HepG2 (cell line): Measurements from ENCODE around the gene TMEM225B. TPM values are rescaled to one million over a fixed set of nuclear protein-coding genes. Genes with fewer than 3 reads are reported as not detected.

Experiments used
- ATAC-seq: fragments of 200-7000 bp; cut with Tn5 transposase; 3 replicates; pipeline ENCODE4 v1.9.1; 2020; ENCODE audit warnings: mild to moderate bottlenecking, moderate library complexity
- BruUV-seq: library from RNA; stranded (reverse); fragments of 400-500 nt; replicated peaks from 2 replicates; lab custom pipeline; 2021; lab: Mats Ljungman, UMichigan
- CTCF ChIA-PET: fragments of 300-600 bp; formaldehyde crosslinking; extraction: SDS; loops from one replicate; lab custom pipeline; 2021; ENCODE audit warnings: low total read pairs, inconsistent platforms, low intra/inter-chr PET ratio; lab: Yijun Ruan, JAX
- POLR2A ChIA-PET: fragments of 350-600 bp; sonication (Branson Sonifier 250); formaldehyde crosslinking; loops from one replicate; lab custom pipeline; 2020; ENCODE audit warnings: antibody characterized with exemption, inconsistent platforms; lab: Yijun Ruan, JAX
- DNase-seq: peaks from one replicate; pipeline ENCODE4 v3.0.0-alpha.2; 2015; ENCODE audit warnings: low spot score
- FAIRE-seq: peaks from 3 replicates; lab custom pipeline; 2011; peaks lifted over from hg19 to GRCh38; lab: Jason Lieb, UNC
- H2AFZ ChIP-seq: one replicate; pipeline ENCODE4 v1.6.1; 2011; ENCODE audit warnings: low read length, inconsistent platforms
- H3K27ac ChIP-seq: fragments of 300-600 bp; 3 replicates; pipeline ENCODE4 v1.8.0; 2011; ENCODE audit warnings: mixed run types, mild to moderate bottlenecking, mixed read lengths, low read length, inconsistent platforms; ENCODE audit not compliant: insufficient read depth; ENCODE audit errors: extremely low read length
- H3K27me3 ChIP-seq, 2 experiments: fragments of 200-600 bp in 1 of 2; 2 replicates in 1 of 2; 3 replicates in 1 of 2; pipeline versions ENCODE4 v1.6.0 to v1.8.0; 2011; ENCODE audit warnings: low read length in 2 of 2, mild to moderate bottlenecking in 2 of 2, moderate library complexity in 2 of 2, inconsistent platforms in 1 of 2; ENCODE audit not compliant: insufficient read depth in 2 of 2, control insufficient read depth in 1 of 2
- H3K36me3 ChIP-seq, 2 experiments: fragments of 200-600 bp in 1 of 2; replicated peaks in 1 of 2; 2 replicates in 1 of 2; 3 replicates in 1 of 2; pipeline versions ENCODE4 v1.5.1 to v1.8.0; 2011; ENCODE audit warnings: low read length in 2 of 2, inconsistent platforms in 1 of 2; ENCODE audit not compliant: insufficient read depth in 2 of 2, control insufficient read depth in 1 of 2
- H3K4me1 ChIP-seq: 2 replicates; pipeline ENCODE4 v1.5.1; 2012; ENCODE audit warnings: low read length, inconsistent platforms; ENCODE audit not compliant: insufficient read depth
- H3K4me2 ChIP-seq: 2 replicates; pipeline ENCODE4 v1.6.0; 2011; ENCODE audit warnings: low read depth, low read length, inconsistent platforms
- H3K4me3 ChIP-seq, 3 experiments: fragments of 200-600 bp in 1 of 3; sonication (generic), shearing (Covaris generic) in 1 of 3; replicated peaks in 1 of 3; 2 replicates each; pipeline ENCODE4 v1.5.1; 2011 to 2016; ENCODE audit warnings: low read length in 3 of 3, inconsistent platforms in 2 of 3, low read depth in 2 of 3, mild to moderate bottlenecking in 2 of 3, control low read depth in 1 of 3, mixed read lengths in 1 of 3; ENCODE audit not compliant: insufficient read depth in 1 of 3
- H3K79me2 ChIP-seq: one replicate; pipeline ENCODE4 v1.6.1; 2011; ENCODE audit warnings: low read length, inconsistent platforms; ENCODE audit not compliant: insufficient read depth
- H3K9ac ChIP-seq: 2 replicates; pipeline ENCODE4 v1.6.0; 2011; ENCODE audit warnings: mild to moderate bottlenecking, low read depth, low read length, inconsistent platforms; ENCODE audit not compliant: insufficient read depth
- H3K9me3 ChIP-seq: 2 replicates; pipeline ENCODE4 v1.5.1; 2012; ENCODE audit warnings: mild to moderate bottlenecking, low read length
- H4K20me1 ChIP-seq: 2 replicates; pipeline ENCODE4 v1.6.0; 2011; ENCODE audit warnings: inconsistent platforms, mild to moderate bottlenecking, low read length, moderate library complexity; ENCODE audit not compliant: insufficient read depth
- ASH2L ChIP-seq: fragments of 300-600, 200-600 bp; sonication (generic); IDR thresholded peaks from 2 replicates; pipeline ENCODE4 v1.7.0; 2017; ENCODE audit warnings: low read depth, mild to moderate bottlenecking, moderate library complexity, mixed read lengths, low read length; ENCODE audit not compliant: insufficient read length
- CBX2 ChIP-seq, 2 experiments: fragments of 200-600 bp in 1 of 2; sonication (generic); formaldehyde crosslinking in 1 of 2; IDR thresholded peaks; 2 replicates each; pipeline versions ENCODE4 v1.7.0 to v1.8.1; 2018 to 2022; ENCODE audit warnings: low read depth in 2 of 2, low read length in 1 of 2, mild to moderate bottlenecking in 1 of 2, missing genetic modification reagents in 1 of 2
- KDM5A ChIP-seq: fragments of 200-600 bp; sonication (generic); IDR thresholded peaks from 2 replicates; pipeline ENCODE4 v1.7.0; 2018; ENCODE audit warnings: antibody characterized with exemption, mild to moderate bottlenecking, low read length, borderline replicate concordance
- MTF1 ChIP-seq: sonication (generic); formaldehyde crosslinking; IDR thresholded peaks from 2 replicates; pipeline ENCODE4 v1.5.0; 2020; ENCODE audit warnings: missing genetic modification reagents
- NRL ChIP-seq: sonication (generic); formaldehyde crosslinking; IDR thresholded peaks from 2 replicates; pipeline ENCODE4 v1.5.0; 2020; ENCODE audit warnings: missing genetic modification reagents, mild to moderate bottlenecking, moderate library complexity, borderline replicate concordance
- SNAI1 ChIP-seq: sonication (generic); formaldehyde crosslinking; IDR thresholded peaks from 2 replicates; pipeline ENCODE4 v1.5.0; 2020; ENCODE audit warnings: mild to moderate bottlenecking, missing genetic modification reagents, borderline replicate concordance
- SRY ChIP-seq: sonication (generic); formaldehyde crosslinking; IDR thresholded peaks from 2 replicates; pipeline ENCODE4 v1.8.0; 2022; ENCODE audit warnings: mild to moderate bottlenecking, missing genetic modification reagents
- ZMAT5 ChIP-seq: sonication (generic); formaldehyde crosslinking; IDR thresholded peaks from 2 replicates; pipeline ENCODE4 v1.5.0; 2020; ENCODE audit warnings: mild to moderate bottlenecking, low read depth, missing genetic modification reagents, borderline replicate concordance
- ZNF292 ChIP-seq: sonication (generic); formaldehyde crosslinking; IDR thresholded peaks from 2 replicates; pipeline ENCODE4 v1.8.1; 2022; ENCODE audit warnings: mild to moderate bottlenecking, low read depth, missing genetic modification reagents, borderline replicate concordance
- ZNF557 ChIP-seq: sonication (generic); formaldehyde crosslinking; IDR thresholded peaks from 2 replicates; pipeline ENCODE4 v1.4.0; 2020; ENCODE audit warnings: missing genetic modification reagents
- ZNF615 ChIP-seq: sonication (generic); formaldehyde crosslinking; IDR thresholded peaks from 2 replicates; pipeline ENCODE4 v1.5.0; 2020; ENCODE audit warnings: mild to moderate bottlenecking, missing genetic modification reagents, borderline replicate concordance
- ZNF770 ChIP-seq: sonication (generic); formaldehyde crosslinking; IDR thresholded peaks from 2 replicates; pipeline ENCODE4 v1.5.0; 2020; ENCODE audit warnings: mild to moderate bottlenecking, missing genetic modification reagents
- ZNF816 ChIP-seq: sonication (generic); formaldehyde crosslinking; IDR thresholded peaks from 2 replicates; pipeline ENCODE4 v1.8.0; 2022; ENCODE audit warnings: missing genetic modification reagents, mild to moderate bottlenecking, borderline replicate concordance
- whole genome bisulfite sequencing: methylation state at CpG from one replicate; pipeline ENCODE4 v1.1.6; 2017; ENCODE audit warnings: low lambda C conversion rate; 5-methylcytosine and 5-hydroxymethylcytosine counted together
- in situ Hi-C: cut with HindIII; loops from 2 replicates; pipeline ENCODE4 v1.10.0; 2017; ENCODE audit warnings: low pct_unique_long_range_greater_than_20kb; ENCODE audit not compliant: extremely low pct_ligation_motif_present
- intact Hi-C: fragments of 100-400 bp; cut with micrococcal nuclease; formaldehyde crosslinking; loops from one replicate; pipeline ENCODE4 v1.10.0; 2022; ENCODE audit not compliant: unreplicated experiment
- polyA plus RNA-seq, 8 experiments: library from polyadenylated mRNA; depleted of rRNA in 3 of 8; stranded (reverse) in 7 of 8; unstranded in 1 of 8; fragments of >200 nt; fragmentation: Illumina TruSeq in 4 of 8; extraction: Trizol in 4 of 8; gene quantifications; 2 replicates each; pipeline versions ENCODE4 v1.2.1 to v1.2.3, GENCODE V29; 2011 to 2016; ENCODE audit warnings: low read depth in 4 of 8, missing spikeins in 1 of 8, mixed read lengths in 1 of 8; ENCODE audit not compliant: insufficient read depth in 1 of 8
- total RNA-seq, 5 experiments: library from RNA; depleted of rRNA; stranded (reverse); fragments of >200 nt; fragmentation: Illumina TruSeq; extraction: Trizol; gene quantifications; 2 replicates each; pipeline ENCODE4 v1.2.3, GENCODE V29; 2016; ENCODE audit warnings: low read depth in 1 of 5

TMEM225B gene
- total and polyA plus RNA-seq, 2 of the 13 experiments (the other 11 are each of a cell fraction or from before 2014, with no cell fraction given), result 0.78 to 0.95 TPM

- ChIA-PET POLR2A (interaction anchor here (1.2 to 2.9 kb wide), 14 partner anchors 14 to 359 kb away, joined by 3 to 23 read pairs (median 6); partner anchors contain the start of genes ATP5MF, AZGP1, TRIM4 and ZKSCAN5), CTCF (no interaction called here)
- TSS peak; percentile 57 for BruUV-seq
- Histone ChIP-seq H2AFZ (no peak overlapping the region), H3K27me3 (no peaks in the 10 kb centered on the region; a peak in 1 of 5 replicates), H3K4me1 (peaks cover 25% of the 10 kb centered on the region), H3K9ac (peak overlapping the region; percentile 99), H3K79me2 (peaks cover 27% of the 10 kb centered on the region), H3K9me3 (no peaks in the 10 kb centered on the region), H3K4me2 (peak overlapping the region; percentile 97), H3K36me3 (peaks cover 20 to 38% of the 10 kb centered on the region in 2 experiments), H3K4me3 (peak overlapping the region; percentile 93 to 98 (median 96)), H4K20me1 (no peaks in the 10 kb centered on the region), H3K27ac (peak overlapping the region; percentile 96)
- DNase-seq (no peak), FAIRE-seq (no peak), ATAC-seq (no peak)
- WGBS, result 11% methylated on average over 17 of the region's 22 CpGs
- in situ Hi-C loops, result no loop called here
- intact Hi-C loops, result loop anchor here (2.0 kb wide), 1 partner anchor 58 kb away; the partner anchor contains the start of gene ZNF655
- TF ChIP-seq KDM5A, result peak; percentile 68
- TF ChIP-seq NRL (CRISPR knock-in tag), result 0 out of 2 replicates have a peak, but pooled peaks have one; percentile 15
- TF ChIP-seq ZNF770 (CRISPR knock-in tag), result peak; percentile 90
- TF ChIP-seq ZNF292 (CRISPR knock-in tag), result 0 out of 2 replicates have a peak, but pooled peaks have one; percentile 4
- peak; percentile 70; the same call in 1 of the 2 replicates for TF ChIP-seq ZNF557 (CRISPR knock-in tag)
- TF ChIP-seq ZMAT5, result 0 out of 2 replicates have a peak, but pooled peaks have one; percentile 24
- TF ChIP-seq ZNF615 (CRISPR knock-in tag), result 0 out of 2 replicates have a peak, but pooled peaks have one; percentile 44
- 0 out of 2 replicates have a peak, but pooled peaks have one; percentile 6 for TF ChIP-seq SRY (CRISPR knock-in tag)
- 0 out of 2 replicates have a peak, but pooled peaks have one; percentile 35 for TF ChIP-seq SNAI1
- TF ChIP-seq ASH2L, result peak; percentile 46
- no peak for TF ChIP-seq CBX2 (IDR thresholded peaks at IDR 0.05; ENCODE audit: low read depth, low read length)
- no peak for TF ChIP-seq CBX2 (CRISPR knock-in tag; IDR thresholded peaks at IDR 0.05; ENCODE audit: low read depth)
- TF ChIP-seq ZNF816 (CRISPR knock-in tag), result peak; percentile 51; the same call in 1 of the 2 replicates
- 0 out of 2 replicates have a peak, but pooled peaks have one; percentile 19 for TF ChIP-seq MTF1 (CRISPR knock-in tag)
These were observed 19.2 kb downstream of the TMEM225B start for GRCh38 chr7:99617192-99617781.
